ENCODE results near the gene RASGRF1. TPM values are rescaled to one million over a fixed set of nuclear protein-coding genes. Genes with fewer than 3 reads are reported as not detected.

Gene RASGRF1
- total and polyA plus RNA-seq, 7 donors = 0.14 to 1.2 (median 0.58) TPM; not detected in 1

- DNase-seq = no peak
- intact Hi-C loops (cut with DNase I) = no loop called here
- no peak overlapping the region for H3K4me3 ChIP-seq
- no peaks in the 10 kb centered on the region for H3K9me3 ChIP-seq
- no peak overlapping the region for H3K27ac ChIP-seq
- no peaks in the 10 kb centered on the region for H3K36me3 ChIP-seq
- TF ChIP-seq POLR2A (IDR thresholded peaks at IDR 0.05) = no peak
- H3K4me1 ChIP-seq = peaks cover 0 to 27% (median 26%) of the 10 kb centered on the region in 4 donors
- WGBS, 2 donors = 64 to 67% methylated on average over 2 of the region's 2 CpGs
- H3K27me3 ChIP-seq = peaks cover 20 to 73% (median 59%) of the 10 kb centered on the region in 3 donors
These were observed 1.8 kb upstream of the RASGRF1 start for GRCh38 chr15:79092382-79092781.

GRCh38 chr15:79091204-79091867, 756 bp upstream of the RASGRF1 start:
- H3K4me3 ChIP-seq = peak overlapping the region in 3 of 4 donors; percentile 23 to 38 (median 27)
- no peaks in the 10 kb centered on the region for H3K9me3 ChIP-seq
- H3K36me3 ChIP-seq = no peaks in the 10 kb centered on the region
- H3K27ac ChIP-seq = no peak overlapping the region
- 2 to 3% methylated on average over 53 of the region's 53 CpGs for WGBS, 2 donors
- no peak for TF ChIP-seq EP300 (IDR thresholded peaks at IDR 0.05)
- no peak for TF ChIP-seq POLR2A (IDR thresholded peaks at IDR 0.05)
- no peak for TF ChIP-seq POLR2AphosphoS5 (IDR thresholded peaks at IDR 0.05)
- no peak for TF ChIP-seq CTCF (IDR thresholded peaks at IDR 0.05)
- intact Hi-C loops (cut with DNase I) = no loop called here
- no peak for DNase-seq
- H3K27me3 ChIP-seq = peaks cover 20 to 84% (median 61%) of the 10 kb centered on the region in 3 donors
- peaks cover 0 to 27% (median 26%) of the 10 kb centered on the region in 4 donors for H3K4me1 ChIP-seq

GRCh38 chr15:79089890-79090486, 592 bp downstream of the RASGRF1 start:
- Histone ChIP-seq H3K9me3 (no peaks in the 10 kb centered on the region), H3K27me3 (peaks cover 20 to 85% (median 61%) of the 10 kb centered on the region in 3 donors), H3K27ac (no peak overlapping the region), H3K4me3 (peak overlapping the region in 2 of 4 donors; percentile 27 to 38), H3K36me3 (no peaks in the 10 kb centered on the region), H3K4me1 (peaks cover 0 to 27% (median 26%) of the 10 kb centered on the region in 4 donors)
- WGBS, 2 donors = 2 to 5% methylated on average over 53 of the region's 53 CpGs
- TF ChIP-seq POLR2AphosphoS5 (IDR thresholded peaks at IDR 0.05) (no peak), EP300 (IDR thresholded peaks at IDR 0.05) (no peak), POLR2A (IDR thresholded peaks at IDR 0.05) (no peak), CTCF (IDR thresholded peaks at IDR 0.05) (no peak)
- no peak for DNase-seq
- intact Hi-C loops (cut with DNase I) = no loop called here

GRCh38 chr15:79089331-79089889, 1.2 kb downstream of the RASGRF1 start:
- WGBS, 2 donors = 3 to 16% methylated on average over 47 of the region's 47 CpGs
- H3K4me3 ChIP-seq = peak overlapping the region in 1 of 4 donors; percentile 10

GRCh38 chr15:79088426-79089205, 2.0 kb downstream of the RASGRF1 start:
- intact Hi-C loops (cut with DNase I) = no loop called here
- H3K9me3 ChIP-seq = no peaks in the 10 kb centered on the region
- H3K4me1 ChIP-seq = peaks cover 0 to 27% (median 26%) of the 10 kb centered on the region in 4 donors
- no peak overlapping the region for H3K4me3 ChIP-seq
- WGBS, 2 donors = 46 to 55% methylated on average over 7 of the region's 7 CpGs
- TF ChIP-seq POLR2AphosphoS5 (IDR thresholded peaks at IDR 0.05) (no peak), EP300 (IDR thresholded peaks at IDR 0.05) (no peak), CTCF (IDR thresholded peaks at IDR 0.05) (no peak)
- H3K36me3 ChIP-seq = no peaks in the 10 kb centered on the region
- DNase-seq = no peak
- peaks cover 20 to 74% (median 60%) of the 10 kb centered on the region in 3 donors for H3K27me3 ChIP-seq
- no peak overlapping the region for H3K27ac ChIP-seq

More at GRCh38 chr15:79089331-79089889, 1.2 kb downstream of the RASGRF1 start:
- H3K36me3 ChIP-seq = no peaks in the 10 kb centered on the region
- TF ChIP-seq EP300 (IDR thresholded peaks at IDR 0.05) = no peak
- TF ChIP-seq POLR2AphosphoS5 (IDR thresholded peaks at IDR 0.05) = no peak
- H3K27me3 ChIP-seq = peaks cover 20 to 80% (median 61%) of the 10 kb centered on the region in 3 donors
- no peak for DNase-seq
- H3K9me3 ChIP-seq = no peaks in the 10 kb centered on the region
- no peak overlapping the region for H3K27ac ChIP-seq
- H3K4me1 ChIP-seq = peaks cover 0 to 27% (median 26%) of the 10 kb centered on the region in 4 donors
- intact Hi-C loops (cut with DNase I) = no loop called here
